Measurements from ENCODE around the gene SLC2A1.

SLC2A1 gene

GRCh38 chr1:42886800-42887199 lies 71.9 kb downstream of the SLC2A1 start:
- no peak for DNase-seq

DNA sequence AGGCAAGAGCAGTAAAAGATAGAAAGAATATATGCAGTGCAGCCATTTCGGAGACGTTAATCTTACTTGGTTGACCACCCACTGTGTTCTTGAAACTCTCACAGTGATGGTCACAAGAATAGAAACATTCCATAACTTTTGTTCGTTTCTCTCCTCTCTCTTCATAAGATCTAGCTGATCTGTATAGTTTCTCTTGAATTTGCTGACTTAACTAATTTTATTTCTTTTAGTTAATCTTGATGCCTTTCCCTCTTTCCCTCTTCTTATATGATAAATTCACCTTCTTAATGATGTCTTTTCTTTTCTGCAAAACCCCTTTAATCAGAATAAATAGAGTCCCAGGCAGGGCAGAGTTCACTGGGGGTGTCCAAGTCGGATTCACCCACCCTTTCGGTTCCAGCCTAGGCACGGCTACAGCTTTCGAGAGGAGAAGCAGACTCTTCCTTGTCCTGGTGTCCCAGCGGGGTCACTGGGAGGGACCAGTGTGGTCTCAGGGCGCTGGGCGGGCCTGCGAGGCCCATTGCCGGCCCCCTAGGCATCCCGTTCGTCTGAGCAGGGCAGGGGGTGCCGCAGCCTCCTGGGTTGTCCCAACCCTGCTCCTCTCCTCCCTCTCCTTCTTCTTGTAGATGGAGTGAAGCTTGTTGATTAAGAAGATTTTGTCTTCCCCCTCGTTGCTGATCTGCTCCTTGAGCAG lies 72.5 kb downstream of the SLC2A1 start:
- no peak for DNase-seq

DNA sequence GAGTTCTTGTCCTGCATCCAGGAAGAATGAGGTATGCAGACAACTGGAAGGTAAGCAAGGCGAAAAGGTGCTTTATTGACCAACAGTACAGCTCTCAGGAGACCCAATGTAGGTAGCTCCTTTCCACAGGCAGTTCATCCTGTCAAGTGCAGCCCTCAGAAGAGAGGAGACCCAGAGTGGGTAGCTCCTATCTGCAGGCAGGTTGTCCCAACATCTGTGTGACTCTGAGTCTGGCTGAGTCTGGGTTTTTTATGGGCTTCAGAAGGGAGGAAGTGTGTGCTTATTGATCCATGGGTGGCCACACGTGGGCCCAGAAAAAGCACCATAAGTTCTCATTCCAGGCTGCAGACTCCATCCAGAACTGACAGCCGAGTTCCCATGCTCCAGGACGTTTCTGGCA lies 78.3 kb downstream of the SLC2A1 start:
- no peak for DNase-seq

- DNase-seq = no peak
These were observed 81.3 kb downstream of the SLC2A1 start for GRCh38 chr1:42877380-42877779.

DNA sequence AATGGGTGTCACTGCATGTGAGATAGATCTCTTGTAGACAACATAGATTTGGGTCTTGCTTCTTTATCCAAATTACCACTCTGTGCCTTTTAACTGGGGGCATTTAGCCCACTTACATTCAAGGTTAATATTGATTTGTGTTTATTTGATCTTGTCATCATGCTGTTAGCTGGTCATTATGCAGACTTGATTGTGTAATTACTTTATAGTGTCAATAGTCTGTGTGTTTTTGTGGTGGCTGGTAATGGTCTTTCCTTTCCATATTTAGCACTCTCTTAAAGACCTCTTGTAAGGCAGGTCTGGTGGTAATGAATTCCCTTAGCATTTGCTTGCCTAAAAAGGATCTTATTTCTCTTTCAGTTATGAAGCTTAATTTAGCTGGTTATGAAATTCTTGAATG lies 82.7 kb downstream of the SLC2A1 start:
- DNase-seq = no peak

All from HCEC 1CT (cell line).